ENCODE data around the gene FERMT3. TPM values are rescaled to one million over a fixed set of nuclear protein-coding genes. Genes with fewer than 3 reads are reported as not detected.

Gene FERMT3
- polyA plus RNA-seq, 1 donor = 7.4 TPM

DNA sequence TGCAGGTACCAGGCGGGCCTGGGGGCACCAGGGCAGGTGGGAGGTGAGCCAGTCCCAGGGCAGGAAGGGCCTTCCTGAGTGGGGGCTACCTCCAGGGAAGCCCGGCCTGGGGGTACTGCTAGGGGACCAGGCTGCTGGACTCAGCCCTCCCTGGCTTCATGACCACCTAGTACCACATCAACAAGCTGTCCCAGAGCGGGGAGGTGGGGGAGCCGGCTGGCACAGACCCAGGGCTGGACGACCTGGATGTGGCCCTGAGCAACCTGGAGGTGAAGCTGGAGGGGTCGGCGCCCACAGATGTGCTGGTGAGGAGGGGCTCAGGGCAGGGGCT, 12.8 kb downstream of the FERMT3 start:
- DNase-seq (ENCODE audit: low read depth) = no peak

DNA sequence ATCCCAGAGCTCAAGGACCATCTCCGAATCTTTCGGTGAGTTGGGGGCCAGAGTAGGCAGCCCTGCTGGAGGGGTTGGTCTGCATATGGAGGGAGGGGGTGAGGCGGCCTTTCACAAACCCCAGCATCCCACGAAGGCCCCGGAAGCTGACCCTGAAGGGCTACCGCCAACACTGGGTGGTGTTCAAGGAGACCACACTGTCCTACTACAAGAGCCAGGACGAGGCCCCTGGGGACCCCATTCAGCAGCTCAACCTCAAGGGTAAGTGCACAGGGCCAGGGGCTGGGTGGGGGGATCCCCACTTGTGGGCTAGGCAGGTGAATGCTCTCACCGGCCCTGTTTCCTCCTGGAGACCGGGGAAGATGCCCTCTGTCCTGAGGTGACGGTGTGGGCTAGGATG, 13.2 kb downstream of the FERMT3 start:
- DNase-seq (ENCODE audit: low read depth) = no peak

DNA sequence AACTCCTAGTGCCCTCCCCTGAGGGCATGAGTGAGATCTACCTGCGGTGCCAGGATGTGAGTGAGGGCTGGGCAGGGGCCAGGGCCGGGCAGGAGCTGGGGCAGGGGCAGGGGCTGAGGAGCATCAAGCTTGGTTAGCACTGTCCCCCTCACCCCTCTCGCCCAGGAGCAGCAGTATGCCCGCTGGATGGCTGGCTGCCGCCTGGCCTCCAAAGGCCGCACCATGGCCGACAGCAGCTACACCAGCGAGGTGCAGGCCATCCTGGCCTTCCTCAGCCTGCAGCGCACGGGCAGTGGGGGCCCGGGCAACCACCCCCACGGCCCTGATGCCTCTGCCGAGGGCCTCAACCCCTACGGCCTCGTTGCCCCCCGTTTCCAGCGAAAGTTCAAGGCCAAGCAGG, 13.8 kb downstream of the FERMT3 start:
- DNase-seq (ENCODE audit: low read depth) = no peak

DNA sequence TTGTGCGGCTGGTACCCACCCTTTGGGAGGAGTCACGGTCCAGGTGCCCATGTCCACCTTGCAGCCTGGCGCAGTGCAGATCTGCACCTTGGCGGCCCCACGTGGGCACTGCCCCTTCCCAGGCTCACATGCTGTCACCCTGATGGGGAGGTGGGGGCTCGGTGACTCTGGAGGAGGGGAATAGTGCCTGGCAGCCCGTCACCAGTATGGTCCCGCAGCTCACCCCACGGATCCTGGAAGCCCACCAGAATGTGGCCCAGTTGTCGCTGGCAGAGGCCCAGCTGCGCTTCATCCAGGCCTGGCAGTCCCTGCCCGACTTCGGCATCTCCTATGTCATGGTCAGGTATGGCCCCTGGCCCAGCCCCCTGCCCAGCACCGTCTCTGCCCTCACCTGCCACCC, 14.3 kb downstream of the FERMT3 start:
- DNase-seq (ENCODE audit: low read depth) = no peak

DNA sequence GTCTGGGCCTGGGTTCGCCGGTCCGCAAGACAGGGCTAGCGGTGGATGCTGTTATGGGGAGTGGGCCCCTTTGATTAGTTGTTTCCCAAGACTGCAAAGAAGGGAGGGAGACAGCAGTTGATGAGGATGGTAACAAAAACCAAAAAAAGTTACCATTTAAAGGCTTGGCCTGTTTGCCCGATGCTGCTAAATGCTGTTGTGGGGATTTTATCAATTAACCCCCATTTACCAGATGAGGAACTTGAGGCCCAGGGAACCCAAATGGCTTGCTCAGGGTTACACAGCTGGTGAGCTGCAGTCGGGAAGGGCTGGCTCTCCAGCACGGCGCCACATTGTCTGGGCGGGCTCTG, 16.1 kb downstream of the FERMT3 start:
- no peak for DNase-seq (ENCODE audit: low read depth)

DNA sequence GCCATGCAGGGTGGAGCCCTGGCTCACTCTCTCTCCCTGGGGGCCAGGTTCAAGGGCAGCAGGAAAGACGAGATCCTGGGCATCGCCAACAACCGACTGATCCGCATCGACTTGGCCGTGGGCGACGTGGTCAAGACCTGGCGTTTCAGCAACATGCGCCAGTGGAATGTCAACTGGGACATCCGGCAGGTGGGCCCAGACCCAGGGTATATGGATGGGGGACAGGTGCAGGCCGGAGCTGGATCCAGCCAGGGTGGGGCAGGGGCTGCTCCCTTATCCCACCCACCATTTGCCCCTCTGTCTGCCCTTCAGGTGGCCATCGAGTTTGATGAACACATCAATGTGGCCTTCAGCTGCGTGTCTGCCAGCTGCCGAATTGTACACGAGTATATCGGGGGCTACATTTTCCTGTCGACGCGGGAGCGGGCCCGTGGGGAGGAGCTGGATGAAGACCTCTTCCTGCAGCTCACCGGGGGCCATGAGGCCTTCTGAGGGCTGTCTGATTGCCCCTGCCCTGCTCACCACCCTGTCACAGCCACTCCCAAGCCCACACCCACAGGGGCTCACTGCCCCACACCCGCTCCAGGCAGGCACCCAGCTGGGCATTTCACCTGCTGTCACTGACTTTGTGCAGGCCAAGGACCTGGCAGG, 16.6 kb downstream of the FERMT3 start:
- DNase-seq (ENCODE audit: low read depth) = no peak

DNA sequence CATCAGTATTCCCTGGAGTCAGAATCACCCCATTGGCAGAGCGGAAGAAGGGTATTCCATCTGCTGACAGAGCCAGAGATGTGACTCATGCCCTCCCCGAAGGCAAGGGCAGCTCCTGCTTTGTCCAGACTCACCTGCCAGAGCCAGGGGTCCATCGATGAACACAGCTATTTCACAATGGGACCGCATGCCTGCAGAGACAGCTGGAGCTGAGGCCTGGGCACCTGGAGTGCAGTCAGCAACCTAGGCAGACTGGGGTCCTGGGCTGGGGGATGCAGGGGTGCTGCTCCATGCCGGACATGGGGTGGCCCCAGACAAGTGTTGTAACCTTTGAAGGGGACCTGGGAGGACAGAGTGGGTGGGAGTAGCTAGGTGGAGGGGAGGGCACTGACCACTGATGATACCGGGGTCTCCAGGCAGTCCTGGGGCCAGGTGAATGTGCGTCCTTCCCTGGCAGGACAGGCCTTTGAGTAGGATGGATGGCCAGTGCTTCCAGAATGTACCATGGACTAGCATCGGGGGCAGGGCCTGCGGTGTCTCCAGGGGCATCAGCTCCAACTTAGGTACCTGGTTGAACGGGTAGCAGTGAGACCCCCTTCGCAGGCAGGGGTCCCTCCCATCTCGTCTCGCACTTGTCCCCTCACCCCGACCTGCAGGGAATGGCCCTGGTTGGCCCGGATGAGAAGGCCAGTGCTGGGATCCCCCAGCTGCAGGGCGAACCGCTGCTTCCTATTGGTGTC, 17.8 kb downstream of the FERMT3 start:
- DNase-seq (ENCODE audit: low read depth) = no peak

DNA sequence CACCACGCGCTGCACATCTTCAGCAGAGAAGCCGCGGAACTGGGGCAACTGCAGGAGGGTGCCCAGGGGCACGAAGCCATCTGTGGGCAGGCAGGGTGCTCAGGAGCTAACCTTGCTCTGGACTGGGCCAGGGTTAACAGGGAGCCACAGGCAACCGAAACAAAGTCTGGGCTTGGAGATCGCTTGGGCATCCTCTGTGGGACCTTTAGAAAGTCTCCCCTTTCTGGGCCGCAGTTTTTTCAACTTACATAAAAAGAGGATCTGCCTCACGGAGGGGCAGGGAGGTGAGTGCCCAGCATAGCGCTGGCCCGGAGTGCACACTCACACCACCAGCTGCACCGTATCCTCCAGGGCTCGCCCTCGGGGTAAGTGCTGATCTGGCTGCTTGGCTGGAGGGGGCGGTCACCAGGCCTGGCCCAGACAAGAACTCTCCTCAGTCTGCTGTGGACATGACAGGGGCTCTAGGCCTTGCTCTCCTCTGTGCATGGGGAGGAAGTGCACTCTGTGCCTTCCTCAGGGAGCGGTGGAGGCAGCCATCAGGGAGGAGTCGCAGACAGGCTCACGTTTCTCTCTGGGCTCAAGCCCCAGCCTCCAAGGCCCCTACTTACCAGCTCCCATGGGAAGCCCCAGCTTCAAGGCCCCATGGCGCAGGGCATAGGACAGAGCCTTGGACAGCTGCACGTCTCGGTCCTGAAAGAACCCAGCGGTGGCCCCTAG, 18.5 kb downstream of the FERMT3 start:
- no peak for DNase-seq (ENCODE audit: low read depth)

DNA sequence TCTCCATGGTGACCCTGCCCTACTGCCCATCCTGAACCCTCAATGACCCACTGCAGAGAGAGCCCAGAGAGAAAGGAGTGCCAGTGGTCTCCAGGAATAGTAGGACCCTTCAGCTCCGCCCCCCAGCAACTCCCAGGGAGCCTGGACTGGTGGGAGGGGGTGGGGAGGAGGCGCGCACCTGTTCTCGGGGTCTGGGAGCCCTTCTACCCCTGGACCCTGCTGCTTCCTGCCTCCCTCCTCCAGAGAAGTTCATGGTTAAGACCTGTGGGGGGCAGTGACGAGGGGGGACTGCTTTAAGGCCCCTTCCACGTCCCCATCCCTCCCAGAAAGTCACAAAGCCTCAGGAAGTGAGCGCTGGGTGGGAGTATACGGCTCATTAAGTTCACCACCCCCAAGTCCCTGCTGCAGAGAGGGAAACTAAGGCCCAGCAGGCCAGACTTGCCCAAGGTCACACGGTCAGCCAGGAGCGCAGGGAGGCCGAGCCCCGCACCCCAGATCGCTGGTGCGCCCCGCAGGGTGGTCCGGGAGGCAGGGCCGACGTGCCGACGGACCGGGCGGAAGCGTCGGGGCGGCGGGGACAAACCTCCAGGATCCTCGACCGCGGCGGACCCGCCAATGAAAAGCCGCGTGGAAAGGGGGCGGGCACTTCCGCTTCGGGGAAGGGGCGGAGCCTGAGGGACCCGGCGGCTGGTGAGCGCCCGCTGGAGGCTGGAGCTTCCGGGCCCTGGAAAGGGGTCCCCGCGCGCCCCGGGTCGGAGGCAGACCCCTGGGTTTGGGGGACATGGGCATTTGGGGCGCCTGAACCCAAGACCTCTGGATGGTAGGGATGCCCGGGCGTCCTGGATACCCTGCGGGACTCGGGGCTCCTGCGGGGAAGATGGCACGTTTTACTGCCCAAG, 19.3 kb downstream of the FERMT3 start, which contains the start of the genes NUDT22 and TRPT1:
TSS of gene NUDT22 (plus strand) at position 667 of the 899 bp plus-strand sequence. CDS start 379 bp downstream, outside the sequence.
TSS of gene TRPT1 (minus strand) at position 579 of the 899 bp plus-strand sequence. CDS start at position 253, 326 bp downstream.
- no peak for DNase-seq (ENCODE audit: low read depth)

DNA sequence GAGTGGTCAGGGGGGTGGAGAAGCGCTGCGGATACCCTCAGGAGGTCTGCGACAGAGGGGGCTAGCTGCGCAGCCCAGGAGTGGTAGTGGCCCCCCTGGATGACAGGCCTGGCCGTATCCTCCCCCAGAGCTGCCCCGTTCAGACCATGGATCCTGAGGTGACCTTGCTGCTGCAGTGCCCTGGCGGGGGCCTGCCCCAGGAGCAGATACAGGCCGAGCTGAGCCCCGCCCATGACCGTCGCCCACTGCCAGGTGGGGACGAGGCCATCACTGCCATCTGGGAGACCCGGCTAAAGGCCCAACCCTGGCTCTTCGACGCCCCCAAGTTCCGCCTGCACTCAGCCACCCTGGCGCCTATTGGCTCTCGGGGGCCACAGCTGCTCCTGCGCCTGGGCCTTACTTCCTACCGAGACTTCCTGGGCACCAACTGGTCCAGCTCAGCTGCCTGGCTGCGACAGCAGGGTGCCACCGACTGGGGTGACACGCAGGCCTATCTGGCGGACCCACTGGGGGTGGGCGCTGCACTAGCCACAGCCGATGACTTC, 20.1 kb downstream of the FERMT3 start:
- DNase-seq (ENCODE audit: low read depth) = no peak

DNA sequence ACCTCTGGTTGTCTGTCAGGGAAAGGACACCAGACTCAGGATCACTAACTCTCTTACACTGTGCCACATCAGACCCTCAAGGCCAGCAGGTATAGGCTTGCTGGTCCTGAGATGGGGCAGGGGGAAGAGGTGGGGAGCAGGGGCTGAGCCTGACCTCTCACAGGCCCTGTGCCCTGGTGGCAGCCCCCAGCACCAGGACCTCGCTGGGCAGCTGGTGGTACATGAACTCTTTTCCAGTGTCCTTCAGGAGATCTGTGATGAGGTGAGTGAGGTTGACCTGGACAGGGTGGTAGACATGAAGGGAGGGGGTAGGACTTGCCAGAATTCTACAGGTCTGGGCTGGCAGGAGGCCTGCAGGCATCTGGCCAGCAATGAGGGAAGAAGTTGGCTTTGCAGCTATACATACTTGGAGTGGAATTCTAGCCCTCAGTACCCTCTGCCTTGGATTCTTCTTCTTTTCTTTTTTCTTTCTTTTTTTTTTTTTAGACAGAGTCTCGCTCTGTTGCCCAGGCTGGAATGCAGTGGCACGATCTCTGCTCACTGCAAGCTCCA, 21.0 kb downstream of the FERMT3 start:
- DNase-seq (ENCODE audit: low read depth) = no peak

DNA sequence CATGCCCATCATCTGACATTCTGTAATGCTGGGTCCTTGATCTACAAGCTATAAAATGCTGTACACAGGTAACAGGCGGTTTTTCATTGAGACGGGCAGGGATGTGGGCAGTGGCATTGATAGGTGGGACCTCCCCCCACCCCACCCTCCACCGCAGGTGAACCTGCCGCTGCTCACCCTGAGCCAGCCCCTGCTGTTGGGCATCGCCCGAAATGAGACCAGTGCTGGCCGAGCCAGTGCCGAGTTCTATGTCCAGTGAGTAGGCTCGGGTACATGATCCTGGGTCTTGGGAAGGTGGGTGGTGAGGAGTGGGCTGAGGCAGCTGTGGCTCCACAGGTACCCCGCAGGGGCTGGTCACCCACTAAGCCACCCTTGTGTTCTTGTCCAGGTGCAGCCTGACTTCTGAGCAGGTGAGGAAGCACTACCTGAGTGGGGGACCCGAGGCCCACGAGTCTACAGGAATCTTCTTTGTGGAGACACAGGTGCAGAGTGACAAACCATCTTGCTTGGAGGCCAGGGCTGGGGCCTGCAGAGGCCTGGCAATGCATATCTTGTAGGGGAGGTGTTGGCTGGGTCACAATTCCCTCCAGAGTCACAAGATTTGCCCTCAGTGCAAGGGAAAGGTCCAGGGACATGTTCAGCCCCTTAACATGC, 22.7 kb downstream of the FERMT3 start:
- DNase-seq (ENCODE audit: low read depth) = no peak

DNA sequence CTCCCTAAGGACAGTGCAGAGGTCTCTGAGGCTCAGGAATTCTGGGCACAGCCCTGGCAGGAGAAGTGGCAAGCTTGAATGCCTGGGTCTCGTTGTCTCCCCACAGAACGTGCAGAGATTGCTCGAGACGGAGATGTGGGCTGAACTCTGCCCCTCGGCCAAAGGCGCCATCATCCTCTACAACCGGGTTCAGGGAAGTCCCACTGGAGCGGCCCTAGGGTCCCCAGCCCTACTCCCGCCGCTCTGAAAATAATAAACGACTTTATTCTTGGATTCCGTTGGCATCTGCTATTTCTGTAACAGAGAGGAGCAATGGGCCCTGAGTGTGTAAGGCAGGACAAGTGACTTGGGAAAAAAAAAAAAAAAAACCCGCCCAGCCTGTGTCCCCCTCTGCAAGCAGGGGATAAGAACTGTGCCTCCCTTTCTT, 23.2 kb downstream of the FERMT3 start:
- no peak for DNase-seq (ENCODE audit: low read depth)

DNA sequence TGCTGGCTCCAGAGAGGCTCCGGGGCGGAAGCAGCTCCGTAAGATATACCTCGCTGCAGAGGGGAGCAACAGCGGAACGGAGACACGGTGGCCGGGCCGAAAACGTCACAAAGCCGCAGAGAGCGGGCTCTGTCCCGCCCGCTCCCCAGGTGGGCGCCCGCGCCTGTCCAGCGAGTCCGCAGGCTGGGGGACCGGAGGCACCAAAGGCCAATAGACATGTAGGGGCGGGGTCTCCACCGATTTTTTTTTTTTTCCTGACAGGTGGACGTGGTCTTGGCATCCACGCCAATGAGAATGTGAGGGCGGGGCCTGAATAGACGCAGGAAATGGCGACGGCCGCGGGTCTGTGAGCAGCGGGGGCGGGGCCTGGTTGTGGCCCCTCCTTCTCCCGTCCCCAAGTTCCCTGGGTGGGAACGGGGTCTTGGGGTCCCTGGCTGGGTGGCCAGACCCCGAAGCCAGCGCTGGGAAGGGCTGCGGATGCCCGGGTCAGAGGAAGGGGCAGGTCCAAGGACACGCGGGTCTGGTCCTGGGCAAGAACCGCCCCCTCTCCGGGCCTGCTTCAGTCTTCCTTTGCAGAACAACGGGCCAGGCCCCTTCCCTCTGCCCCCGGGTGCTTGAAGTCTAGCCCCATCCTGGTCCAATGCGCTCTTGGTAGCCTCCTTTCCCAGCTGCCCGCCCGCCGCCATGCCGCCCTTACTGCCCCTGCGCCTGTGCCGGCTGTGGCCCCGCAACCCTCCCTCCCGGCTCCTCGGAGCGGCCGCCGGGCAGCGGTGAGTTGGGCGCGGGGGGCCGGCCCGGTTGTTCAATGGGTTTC, 23.9 kb downstream of the FERMT3 start, which contains the start of gene DNAJC4:
TSS of gene DNAJC4 (plus strand) at position 378 of the 814 bp plus-strand sequence. CDS start at position 685, 307 bp downstream.
- peak; percentile 67 for DNase-seq (ENCODE audit: low read depth)

DNA sequence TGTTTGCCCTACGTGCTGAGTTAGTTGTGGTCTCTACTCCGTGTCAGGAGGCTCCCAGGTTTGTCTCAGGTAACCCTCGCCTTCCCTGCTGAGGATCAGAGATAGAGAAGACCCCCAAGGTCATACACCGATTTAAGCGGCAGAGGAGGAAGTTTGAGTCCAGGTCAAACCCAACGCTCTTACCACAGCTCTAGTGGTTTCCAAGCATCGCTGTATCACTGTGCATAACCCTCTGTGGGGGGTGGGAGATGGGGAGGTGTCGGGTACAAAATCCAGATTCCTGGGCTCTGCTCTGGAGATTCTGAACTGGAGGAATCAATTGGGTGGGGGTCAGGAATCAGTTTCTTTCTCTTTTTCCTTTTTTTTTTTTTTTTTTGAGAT, 24.5 kb downstream of the FERMT3 start:
- DNase-seq (ENCODE audit: low read depth) = no peak

DNA sequence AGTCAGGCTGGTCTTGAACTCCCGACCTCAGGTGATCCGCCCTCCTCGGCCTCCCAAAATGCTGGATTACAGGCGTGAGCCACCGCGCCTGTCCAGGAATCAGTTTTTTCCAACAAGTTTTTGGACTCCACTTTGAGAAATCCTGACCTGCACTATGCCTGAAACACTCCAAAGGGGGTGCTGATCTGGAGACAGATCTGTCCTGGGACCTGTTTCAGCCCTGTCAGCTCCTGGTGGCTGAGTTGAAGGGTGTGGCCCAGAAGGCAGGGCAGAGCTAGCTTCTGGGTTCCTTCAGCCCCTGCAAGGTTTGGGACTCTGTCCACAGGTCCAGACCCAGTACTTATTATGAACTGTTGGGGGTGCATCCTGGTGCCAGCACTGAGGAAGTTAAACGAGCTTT, 25.0 kb downstream of the FERMT3 start:
- DNase-seq (ENCODE audit: low read depth) = no peak

DNA sequence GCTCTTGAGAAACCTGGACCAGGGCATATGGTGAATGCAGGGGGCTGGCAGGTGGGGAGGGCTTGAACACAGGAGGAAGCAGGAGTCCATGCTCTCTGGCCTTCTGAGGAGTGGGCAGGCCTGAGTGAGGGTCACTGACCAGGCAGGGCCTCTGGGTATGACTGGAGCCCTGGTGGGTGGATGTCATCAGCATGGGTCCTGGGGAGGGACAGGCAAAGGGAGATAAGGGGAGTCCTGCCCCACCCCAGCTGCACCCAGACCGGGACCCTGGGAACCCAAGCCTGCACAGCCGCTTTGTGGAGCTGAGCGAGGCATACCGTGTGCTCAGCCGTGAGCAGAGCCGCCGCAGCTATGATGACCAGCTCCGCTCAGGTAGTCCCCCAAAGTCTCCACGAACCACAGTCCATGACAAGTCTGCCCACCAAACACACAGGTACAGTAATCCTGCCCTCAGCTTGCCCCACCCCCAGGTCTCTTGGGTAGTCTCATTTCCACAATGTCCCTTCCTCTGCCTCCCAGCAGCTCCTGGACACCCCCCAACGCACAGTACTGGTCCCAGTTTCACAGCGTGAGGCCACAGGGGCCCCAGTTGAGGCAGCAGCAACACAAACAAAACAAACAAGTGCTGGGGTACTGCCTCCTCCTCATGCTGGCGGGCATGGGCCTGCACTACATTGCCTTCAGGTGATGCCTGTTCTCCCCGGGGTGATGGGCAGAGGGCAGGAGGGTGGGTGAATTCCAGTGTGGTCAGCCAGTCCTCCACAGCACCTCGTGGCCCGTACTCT, 25.9 kb downstream of the FERMT3 start:
- DNase-seq (ENCODE audit: low read depth) = no peak

DNA sequence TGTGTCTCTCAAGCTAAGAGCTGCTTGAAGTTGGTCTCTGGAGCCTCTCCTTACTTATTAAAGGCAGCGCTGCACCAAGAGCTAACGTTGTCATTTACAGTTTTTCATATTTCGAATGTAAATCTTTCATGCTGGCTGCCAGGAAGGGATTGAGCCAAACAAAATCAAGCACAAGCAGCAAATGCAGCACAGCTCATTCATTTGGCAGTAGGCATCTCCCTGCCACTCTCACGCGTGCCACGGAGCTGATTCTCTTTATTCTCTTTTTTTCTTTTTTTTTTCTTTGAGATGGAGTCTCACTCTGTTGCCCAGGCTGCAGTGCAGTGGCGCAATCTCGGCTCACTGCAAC, 26.4 kb downstream of the FERMT3 start:
- DNase-seq (ENCODE audit: low read depth) = no peak

Measured in forelimb muscle (tissue), 1 donor.